Measurements from ENCODE around the gene ENHO.
A peak's percentile ranks its signal among the peaks of the same experiment; 100 is the strongest.
"Not testable (repeated sequence)": the region's sequence is repeated elsewhere in the genome, so short reads cannot be mapped to it uniquely, and the experiment has no call there.

Gene ENHO

GRCh38 chr9:34555002-34555348, 32.2 kb upstream of the ENHO start:
- DNase-seq: no peak

- DNase-seq: no peak
Measured at GRCh38 chr9:34554211-34555001, 31.6 kb upstream of the ENHO start.

GRCh38 chr9:34553511-34554021, 30.8 kb upstream of the ENHO start:
- no peak for DNase-seq

GRCh38 chr9:34552986-34553385, 30.2 kb upstream of the ENHO start:
- DNase-seq: no peak

GRCh38 chr9:34552606-34552981, 29.8 kb upstream of the ENHO start:
- no peak for DNase-seq

- DNase-seq: no peak
Measured at GRCh38 chr9:34551751-34552605, 29.2 kb upstream of the ENHO start.

GRCh38 chr9:34550681-34551270, 28.0 kb upstream of the ENHO start:
- no peak for DNase-seq

- no peak for DNase-seq
Measured at GRCh38 chr9:34550016-34550680, 27.4 kb upstream of the ENHO start.

GRCh38 chr9:34549407-34549732, 26.6 kb upstream of the ENHO start:
- no peak for DNase-seq

- peak in 1 of 2 donors; percentile 16 for DNase-seq
Measured at GRCh38 chr9:34547960-34548611, 25.3 kb upstream of the ENHO start.

GRCh38 chr9:34546834-34547827, 24.3 kb upstream of the ENHO start:
- peak; percentile 24 to 29 for DNase-seq

- DNase-seq: no peak
Measured at GRCh38 chr9:34546102-34546833, 23.5 kb upstream of the ENHO start.

- no peak for DNase-seq
Measured at GRCh38 chr9:34545497-34545896, 22.7 kb upstream of the ENHO start.

- no peak for DNase-seq
Measured at GRCh38 chr9:34544035-34544434, 21.2 kb upstream of the ENHO start.

- DNase-seq: no peak
Measured at GRCh38 chr9:34541540-34541939, 18.8 kb upstream of the ENHO start.

GRCh38 chr9:34540827-34541226, 18.0 kb upstream of the ENHO start:
- no peak for DNase-seq

GRCh38 chr9:34536685-34537084, 13.9 kb upstream of the ENHO start:
- no peak for DNase-seq

GRCh38 chr9:34532041-34532440, 9.3 kb upstream of the ENHO start:
- DNase-seq: not testable (repeated sequence)

- DNase-seq: no peak
Measured at GRCh38 chr9:34526026-34526425, 3.2 kb upstream of the ENHO start.

- DNase-seq: no peak
Measured at GRCh38 chr9:34524349-34524748, 1.6 kb upstream of the ENHO start.

Data from activated CD4-positive, alpha-beta T cell treated with anti-CD3 and anti-CD28 coated beads for 4 hours (primary cell).